Fibroblast of skin of back (primary cell): ENCODE measurements around the gene OPA3.

Source experiments
- DNase-seq: peaks from one replicate; pipeline ENCODE4 v3.0.0-alpha.2; 2013

The OPA3 gene

GRCh38 chr19:45564131-45564780 is 20.3 kb downstream of the OPA3 start:
- DNase-seq: no peak

- no peak for DNase-seq
Observed at GRCh38 chr19:45560686-45561085, 23.9 kb downstream of the OPA3 start.

- DNase-seq: no peak
Observed at GRCh38 chr19:45560038-45560437, 24.6 kb downstream of the OPA3 start.

GRCh38 chr19:45558399-45558878 is 26.2 kb downstream of the OPA3 start:
- DNase-seq: peak; percentile 46

- no peak for DNase-seq
Observed at GRCh38 chr19:45556835-45557234, 27.8 kb downstream of the OPA3 start.

- DNase-seq: no peak
Observed at GRCh38 chr19:45554481-45554880, 30.1 kb downstream of the OPA3 start.

- DNase-seq: no peak
Observed at GRCh38 chr19:45553464-45553863, 31.1 kb downstream of the OPA3 start.

- peak; percentile 64 for DNase-seq
Observed at GRCh38 chr19:45547965-45548609, 36.5 kb downstream of the OPA3 start.

- no peak for DNase-seq
Observed at GRCh38 chr19:45547211-45547770, 37.3 kb downstream of the OPA3 start.

- DNase-seq: no peak
Observed at GRCh38 chr19:45542234-45542668, 42.4 kb downstream of the OPA3 start.

- no peak for DNase-seq
Observed at GRCh38 chr19:45539459-45539858, 45.1 kb downstream of the OPA3 start.

- DNase-seq: no peak
Observed at GRCh38 chr19:45531349-45531748, 53.3 kb downstream of the OPA3 start.

GRCh38 chr19:45529420-45529785 is 55.2 kb downstream of the OPA3 start:
- no peak for DNase-seq

GRCh38 chr19:45528744-45529419 is 55.7 kb downstream of the OPA3 start:
- DNase-seq: no peak

- no peak for DNase-seq
Observed at GRCh38 chr19:45528149-45528743, 56.4 kb downstream of the OPA3 start.

- DNase-seq: no peak
Observed at GRCh38 chr19:45527731-45528130, 56.9 kb downstream of the OPA3 start.

GRCh38 chr19:45526971-45527370 is 57.6 kb downstream of the OPA3 start:
- no peak for DNase-seq

GRCh38 chr19:45526143-45526542 is 58.5 kb downstream of the OPA3 start:
- DNase-seq: peak; percentile 86

GRCh38 chr19:45524575-45525129 is 60.0 kb downstream of the OPA3 start:
- DNase-seq: no peak

GRCh38 chr19:45523642-45524256 is 60.9 kb downstream of the OPA3 start:
- peak; percentile 76 for DNase-seq

- no peak for DNase-seq
Observed at GRCh38 chr19:45522010-45522941, 62.3 kb downstream of the OPA3 start.
